Right ventricle myocardium superior (tissue), 1 donor: ENCODE measurements around the gene MANEAL. TPM values are rescaled to one million over a fixed set of nuclear protein-coding genes. Genes with fewer than 3 reads are reported as not detected.

Experiments
- ATAC-seq: fragments of 200-7000 bp; cut with Tn5 transposase; one replicate; pipeline ENCODE4 v1.9.1; 2020; ENCODE audit warnings: mild to moderate bottlenecking; ENCODE audit not compliant: poor library complexity
- DNase-seq: peaks from one replicate; pipeline ENCODE4 v3.0.0-alpha.2; 2020
- intact Hi-C: fragments of 100-400 bp; cut with DNase I; formaldehyde crosslinking; loops from one replicate; pipeline ENCODE4 v1.11.2; 2022
- long read RNA-seq: library from polyadenylated mRNA; unstranded; transcript quantifications from one replicate; pipeline ENCODE4 v2.0.0, GENCODE V29; 2021
- total RNA-seq: library from RNA; stranded (reverse); fragmentation: NEBNext Ultra II Directional; extraction: Animal tissue kit (Norgen Biotek cat#: 25700); gene quantifications from one replicate; pipeline ENCODE4 v1.2.1, GENCODE V29; 2021
- donor health status: DM: no; HTN: yes; CAD: no; lungs with severe emphysema.

The MANEAL gene, protein sequence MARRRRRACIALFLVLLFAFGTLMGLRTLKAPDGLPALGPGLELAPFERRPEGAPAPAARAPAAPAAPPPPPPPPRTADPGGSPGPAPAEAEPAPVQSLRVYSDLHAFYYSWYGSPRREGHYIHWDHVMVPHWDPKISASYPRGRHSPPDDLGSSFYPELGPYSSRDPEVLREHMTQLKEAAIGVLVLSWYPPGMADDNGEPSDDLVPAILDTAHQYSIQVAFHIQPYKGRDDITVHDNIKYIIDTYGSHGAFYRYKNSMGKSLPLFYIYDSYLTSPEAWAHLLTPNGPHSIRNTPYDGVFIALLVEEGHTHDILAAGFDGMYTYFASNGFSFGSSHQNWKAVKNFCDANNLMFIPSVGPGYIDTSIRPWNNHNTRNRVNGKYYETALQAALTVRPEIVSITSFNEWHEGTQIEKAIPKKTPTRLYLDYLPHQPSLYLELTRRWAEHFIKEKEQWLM
- 0.91 TPM for total RNA-seq
- long read RNA-seq, transcript MANEAL-202 (4 exons, 2,685 nt), result major isoform, 6 of 8 reads
- long read RNA-seq, partial matches to known transcripts, result 0 of 8 reads
- long read RNA-seq, other reads (novel, unspliced or antisense), result 1 of 8 reads

DNA sequence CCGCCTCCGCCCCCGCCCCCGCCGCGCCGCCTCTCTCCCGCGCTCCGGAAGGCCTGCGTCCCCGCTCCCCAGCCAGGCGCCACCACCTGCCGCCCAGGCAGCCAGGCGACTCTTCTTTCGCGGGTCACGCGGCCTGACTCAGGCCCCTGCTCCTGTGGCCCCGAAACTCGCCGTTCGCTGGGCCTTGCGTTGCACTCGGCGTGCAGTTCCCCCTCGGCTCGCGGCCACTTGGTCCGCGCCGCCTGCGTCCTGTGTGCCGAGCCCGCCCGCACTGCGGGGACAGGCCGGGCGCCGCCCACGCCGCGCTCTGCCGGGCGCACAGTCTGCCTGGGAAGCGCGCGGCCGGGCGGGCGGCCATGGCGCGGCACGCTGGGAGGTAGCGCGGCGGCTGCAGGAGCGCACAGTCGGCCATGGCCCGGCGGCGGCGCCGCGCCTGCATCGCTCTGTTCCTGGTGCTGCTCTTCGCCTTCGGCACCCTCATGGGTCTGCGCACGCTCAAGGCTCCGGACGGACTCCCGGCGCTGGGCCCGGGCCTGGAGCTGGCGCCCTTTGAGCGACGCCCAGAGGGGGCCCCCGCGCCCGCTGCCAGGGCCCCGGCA lies at the start of gene MANEAL:
TSS of gene MANEAL (plus strand) at position 75 of the 599 bp plus-strand sequence. CDS start at position 411, 336 bp downstream.
- ATAC-seq (peak; percentile 84), DNase-seq (peak; percentile 66)
- intact Hi-C loops, result no loop called here

DNA sequence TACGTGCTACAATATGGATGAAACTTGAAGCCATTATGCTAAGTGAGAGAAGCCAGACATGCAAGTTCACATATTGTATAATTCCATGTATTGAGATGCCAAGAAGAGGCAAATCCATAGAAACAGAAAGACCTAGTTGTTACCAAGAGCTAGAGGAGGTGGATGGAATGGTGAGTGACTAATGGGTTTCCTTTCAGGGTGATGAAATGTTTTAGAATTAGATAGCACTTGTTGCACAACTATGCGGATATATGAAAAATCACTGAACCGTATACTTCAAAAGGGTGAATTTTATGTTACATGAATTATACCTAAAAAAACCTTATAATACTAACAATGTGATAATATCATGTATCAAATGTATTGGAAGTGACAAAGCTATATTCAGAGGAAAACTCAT lies 46.8 kb upstream of the MANEAL start:
- no peak for DNase-seq
- ATAC-seq, result no peak
- intact Hi-C loops, result no loop called here

DNA sequence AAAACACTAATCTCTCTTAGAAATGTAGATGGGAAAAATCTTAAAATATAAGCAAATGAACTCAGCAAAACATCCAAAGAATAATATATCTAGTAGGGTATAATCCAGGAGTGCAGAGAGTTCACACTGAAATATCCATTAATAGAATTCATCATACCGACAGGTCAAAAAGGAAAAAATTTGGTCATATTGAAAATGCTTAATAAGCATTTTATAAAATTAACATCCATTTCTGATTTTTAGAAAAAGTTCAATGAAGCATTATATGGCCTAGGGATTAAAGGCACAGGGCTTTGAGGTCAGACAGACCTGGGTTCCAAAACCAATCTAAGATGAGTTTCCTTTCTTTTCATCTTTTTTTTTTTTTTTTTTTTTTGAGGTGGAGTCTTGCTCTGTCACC lies 45.1 kb upstream of the MANEAL start:
- DNase-seq (no peak), ATAC-seq (no peak)
- intact Hi-C loops, result no loop called here

DNA sequence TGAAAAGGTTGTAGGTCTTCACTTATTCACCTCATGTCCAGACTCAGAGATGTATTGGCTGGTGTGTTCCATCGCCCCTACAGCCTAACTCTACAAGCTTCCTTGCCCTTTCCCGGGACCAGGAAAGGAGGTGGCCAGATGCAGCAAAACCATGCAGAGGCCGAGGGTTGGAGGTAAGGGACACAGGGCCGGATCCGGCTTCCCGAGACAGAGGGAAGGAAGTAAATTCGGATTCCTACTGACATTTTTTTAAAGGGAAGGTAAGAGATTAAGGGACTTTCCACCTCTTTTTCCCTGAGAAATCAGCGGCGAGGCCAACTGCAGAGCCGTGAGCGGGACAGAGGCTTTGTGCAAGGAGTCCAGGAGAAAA lies 41.4 kb upstream of the MANEAL start:
- DNase-seq (no peak), ATAC-seq (no peak)
- intact Hi-C loops, result no loop called here

DNA sequence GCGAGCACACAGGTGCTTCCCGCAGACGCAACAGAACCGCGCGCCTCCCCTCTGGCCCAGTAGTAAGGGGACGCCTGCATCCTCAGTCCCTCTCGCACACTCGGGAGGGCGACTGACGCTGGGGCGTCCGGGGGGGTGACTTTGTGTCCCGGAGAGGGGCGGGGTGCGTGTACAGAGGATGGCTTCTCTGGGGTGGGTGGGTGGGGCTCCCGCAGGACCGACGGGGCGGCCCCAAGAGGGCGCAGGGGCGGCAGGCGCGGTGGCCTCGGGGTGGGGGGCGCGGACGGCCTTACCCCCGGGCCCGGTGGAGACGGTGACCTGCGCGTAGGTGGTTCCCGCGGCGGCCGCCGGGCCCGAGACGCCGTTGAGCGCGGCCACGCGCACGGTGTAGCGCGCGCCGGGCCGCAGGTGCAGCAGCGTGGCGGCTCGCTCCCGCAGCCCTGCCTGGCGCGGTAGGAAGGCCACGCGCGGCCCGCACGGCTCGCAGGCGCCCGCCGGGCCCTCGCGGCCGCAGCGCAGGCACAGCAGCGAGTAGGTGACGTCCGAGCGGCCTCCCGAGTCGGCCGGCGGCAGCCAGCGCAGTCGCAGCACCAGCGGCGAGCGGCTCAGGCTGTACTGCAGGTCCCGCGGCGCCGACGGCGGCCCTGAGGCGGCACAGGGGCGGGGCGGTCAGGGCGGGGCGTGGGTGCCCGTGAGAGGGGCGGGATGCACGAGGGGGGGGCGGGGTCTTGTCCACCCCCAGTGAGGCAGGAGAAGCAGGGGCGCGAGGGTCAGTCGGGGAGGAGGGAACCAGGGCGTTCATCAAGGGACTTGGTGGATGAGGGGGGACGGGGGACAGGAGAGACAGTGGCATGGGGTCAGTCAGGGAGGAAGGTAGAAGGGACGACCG lies 40.8 kb upstream of the MANEAL start:
- DNase-seq, result no peak
- ATAC-seq, result peak; percentile 20
- intact Hi-C loops, result no loop called here

DNA sequence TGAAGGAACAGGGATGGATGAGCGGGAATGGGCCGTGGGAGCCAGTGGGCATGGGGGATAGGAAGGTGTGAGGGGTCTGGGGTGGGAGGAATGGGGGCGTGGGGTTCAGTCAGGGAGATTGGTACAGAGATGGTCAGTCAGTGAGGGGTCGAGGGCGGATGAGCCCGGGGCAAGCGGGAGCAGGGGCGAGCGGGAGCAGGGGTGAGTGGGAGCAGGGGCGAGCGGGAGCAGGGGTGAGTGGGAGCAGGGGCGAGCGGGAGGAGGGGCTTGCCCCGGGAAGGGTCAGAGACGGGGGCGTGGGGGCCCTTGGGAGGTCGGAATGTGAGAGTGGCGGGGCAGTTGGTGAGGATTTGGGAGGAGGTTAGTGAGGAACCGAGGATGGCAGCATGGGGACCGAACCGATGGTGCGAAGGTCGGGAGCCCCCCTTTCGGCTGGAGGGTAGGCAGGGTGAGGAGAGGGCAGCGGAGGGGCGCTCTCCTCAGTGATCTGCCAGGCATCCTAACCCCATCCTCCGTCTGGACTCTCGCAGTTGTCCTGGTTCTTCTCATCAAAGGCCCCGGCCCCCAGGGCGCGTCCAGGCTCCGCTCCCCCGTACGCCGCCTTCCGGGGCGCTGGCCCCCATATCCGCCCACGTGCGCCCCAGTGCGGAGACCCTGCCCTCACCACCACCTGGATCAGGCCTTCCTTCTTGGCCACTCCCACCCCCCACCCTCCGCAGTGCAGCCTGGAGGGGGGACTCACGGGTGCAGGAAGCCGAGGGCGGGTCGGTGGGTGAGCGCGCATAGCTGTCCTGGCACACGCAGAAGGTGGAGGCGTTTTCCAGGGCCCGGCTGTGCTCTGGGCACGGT lies 40.0 kb upstream of the MANEAL start:
- intact Hi-C loops, result no loop called here

DNA sequence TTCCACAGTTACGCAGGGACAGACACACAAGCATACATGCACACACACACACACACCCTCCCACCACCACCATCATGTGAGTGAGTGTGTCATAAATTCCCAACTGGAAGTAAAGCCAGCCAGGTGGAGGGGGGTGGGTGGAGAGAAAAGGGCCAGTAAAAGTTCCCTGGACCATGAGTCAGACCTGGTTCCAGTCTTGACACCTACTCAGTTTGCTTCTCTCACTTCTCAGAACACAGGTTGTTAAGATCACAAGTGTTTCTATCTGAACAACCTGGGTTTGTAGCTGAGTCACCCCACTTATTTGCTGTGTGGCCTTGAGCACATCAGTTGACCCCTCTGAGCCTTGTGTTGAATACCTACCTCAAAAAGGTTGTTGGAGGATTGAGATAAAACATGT lies 38.4 kb upstream of the MANEAL start:
- ATAC-seq, result no peak
- intact Hi-C loops, result no loop called here

More for the DNA sequence above, 40.0 kb upstream of the MANEAL start:
- no peak for ATAC-seq
- DNase-seq, result no peak

DNA sequence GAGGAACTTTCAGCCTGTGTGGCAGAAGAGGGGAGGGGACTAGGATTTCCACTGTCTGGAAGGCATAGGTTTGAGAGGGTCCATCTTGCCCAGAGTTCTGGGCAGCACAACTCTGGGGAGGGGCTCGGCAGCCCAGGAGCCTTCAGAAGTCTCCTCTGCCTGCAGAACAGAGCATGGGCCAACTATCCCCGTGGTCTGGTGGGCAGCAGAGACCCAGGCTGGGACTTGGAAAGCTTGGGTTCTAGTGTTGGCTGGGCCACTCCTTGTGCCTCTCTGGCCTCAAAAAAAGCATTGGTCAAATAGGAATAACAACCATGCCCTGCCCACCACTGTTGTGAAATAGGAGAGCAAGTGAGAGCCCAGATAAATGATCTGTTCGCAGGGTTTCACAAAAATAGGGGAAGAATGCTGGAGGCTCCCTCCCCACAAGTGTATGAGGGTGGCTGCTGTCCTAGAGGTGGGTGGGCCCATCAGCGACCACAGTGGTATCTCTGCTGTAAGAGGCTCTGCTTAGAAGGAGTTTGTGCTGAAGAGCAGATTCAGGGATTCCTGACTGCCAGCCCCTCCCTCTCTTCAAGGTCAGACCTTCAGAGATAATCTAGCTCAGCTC lies 37.6 kb upstream of the MANEAL start:
- DNase-seq (no peak), ATAC-seq (no peak)
- intact Hi-C loops, result no loop called here

More for the DNA sequence above, 38.4 kb upstream of the MANEAL start:
- DNase-seq, result no peak

DNA sequence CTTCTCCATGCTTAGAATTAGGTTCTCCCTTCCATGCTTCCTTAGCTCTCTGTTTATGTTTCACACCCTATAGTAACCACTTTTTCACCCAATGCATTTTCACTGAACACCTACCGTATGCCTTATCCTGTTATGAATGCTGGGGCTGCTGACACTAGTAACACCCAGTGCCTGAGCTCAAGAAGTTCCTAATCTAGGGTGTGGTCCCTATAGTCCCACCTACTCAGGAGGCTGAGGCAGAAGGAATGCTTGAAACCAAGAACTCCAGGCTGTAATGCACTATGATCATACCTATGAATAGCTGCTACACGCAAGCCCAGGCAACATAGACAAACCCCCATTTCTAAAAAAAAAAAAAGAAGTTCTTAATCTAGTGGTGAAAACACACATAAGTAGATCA lies 34.2 kb upstream of the MANEAL start:
- DNase-seq, result no peak
- intact Hi-C loops, result no loop called here
- no peak for ATAC-seq

DNA sequence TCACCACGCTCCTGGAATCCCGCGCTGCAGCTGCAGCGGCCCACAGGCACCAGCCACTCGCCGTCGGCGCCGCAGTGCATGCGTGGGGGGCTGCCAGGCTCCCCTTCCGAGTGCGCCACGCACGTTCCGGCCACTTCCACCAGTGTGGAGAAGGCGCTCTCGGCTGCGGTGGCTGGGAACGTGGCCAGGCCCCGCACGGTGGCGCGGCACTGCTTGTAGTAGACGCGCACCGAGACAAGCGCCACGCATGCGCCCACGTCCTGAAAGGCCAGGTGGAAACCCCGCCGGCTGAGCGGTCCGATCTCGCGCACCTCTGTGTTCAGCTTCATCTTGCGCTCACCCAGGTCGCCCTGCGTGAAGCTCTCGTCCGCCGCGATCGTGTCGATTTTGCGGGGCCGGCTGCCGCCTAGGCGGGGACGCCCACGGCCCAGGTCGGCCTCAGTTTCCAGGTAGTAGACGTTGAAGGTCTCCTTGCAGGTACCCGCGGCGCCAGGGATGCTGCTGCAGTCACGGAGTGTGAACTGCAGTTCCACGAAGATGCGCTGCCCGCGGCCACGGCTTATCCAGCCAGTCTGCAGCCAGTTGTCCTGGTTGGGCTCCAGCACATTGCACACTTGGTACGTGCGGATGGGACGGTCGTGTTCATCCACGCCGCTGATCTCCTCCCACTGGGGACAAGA lies 32.1 kb upstream of the MANEAL start:
- DNase-seq (no peak), ATAC-seq (no peak)
- intact Hi-C loops, result no loop called here

DNA sequence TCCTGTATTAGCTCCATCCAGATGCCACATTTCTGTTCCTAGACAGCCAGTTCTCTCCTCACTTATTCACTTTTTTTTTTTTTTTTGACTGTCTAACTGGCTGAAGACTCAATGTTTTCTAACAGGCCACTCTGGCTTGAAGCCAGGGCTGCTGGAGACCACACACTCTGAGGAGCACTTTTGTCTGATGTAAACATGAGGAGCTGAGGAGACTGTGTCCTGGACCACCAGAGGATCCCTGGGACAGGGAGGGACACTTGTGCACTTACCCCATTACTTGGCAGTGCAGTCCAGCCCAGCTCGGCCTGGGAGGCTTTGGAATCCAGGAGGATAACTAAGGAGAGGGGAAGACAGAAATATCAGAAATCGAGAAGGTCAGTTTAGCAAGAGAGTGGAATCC lies 31.1 kb upstream of the MANEAL start:
- no peak for DNase-seq
- no peak for ATAC-seq
- intact Hi-C loops, result no loop called here

DNA sequence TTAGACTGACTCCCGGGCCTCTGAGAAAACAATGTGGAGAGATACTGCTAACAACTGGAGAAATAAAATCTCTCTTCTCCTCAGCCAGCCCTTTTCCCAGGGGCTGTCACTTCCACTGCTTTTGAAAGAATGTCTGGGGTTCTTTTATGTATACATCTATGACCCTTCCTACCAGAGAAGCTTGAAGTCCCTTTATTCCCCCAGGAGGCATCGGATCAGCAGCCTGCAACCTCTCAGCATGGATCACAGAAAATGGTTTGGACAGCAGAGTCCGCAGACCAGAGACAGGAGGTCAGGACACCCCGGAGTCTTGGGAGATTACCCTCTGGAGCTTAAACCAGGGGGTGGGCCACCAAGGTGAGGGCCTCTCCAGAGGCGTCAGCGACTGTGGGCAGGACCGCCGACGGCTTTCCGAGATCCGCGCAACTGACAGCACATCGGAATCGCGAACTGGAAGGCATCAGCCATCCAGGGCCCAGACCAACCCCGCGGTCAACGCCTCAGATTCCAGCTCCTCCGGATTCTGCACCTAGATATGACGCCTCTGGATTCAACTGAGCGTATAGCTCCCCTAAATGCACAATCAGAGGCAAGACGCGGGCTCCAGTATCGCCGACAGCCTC lies 29.7 kb upstream of the MANEAL start:
- intact Hi-C loops, result no loop called here
- no peak for ATAC-seq

DNA sequence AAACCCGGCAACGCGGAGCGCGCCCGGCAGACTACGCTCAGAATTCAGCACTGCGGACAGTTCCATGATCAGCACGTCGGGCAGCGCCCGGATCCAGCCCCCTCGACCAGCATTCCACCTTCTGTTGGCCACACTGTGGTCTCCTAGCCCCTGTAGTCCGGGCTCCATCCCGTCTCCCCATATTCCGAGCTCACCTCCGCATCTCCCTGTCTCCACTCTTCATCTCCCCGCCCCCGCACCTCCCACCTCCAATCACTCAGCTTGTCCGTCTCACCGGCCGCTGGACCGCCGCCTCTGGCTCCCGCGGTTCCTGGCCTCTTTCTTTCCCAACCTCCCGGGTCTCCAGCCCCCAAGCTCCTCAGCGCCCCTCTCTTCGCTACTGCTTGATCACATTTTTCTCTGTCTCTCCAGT lies 29.2 kb upstream of the MANEAL start:
- DNase-seq (peak; percentile 41), ATAC-seq (peak; percentile 53)
- intact Hi-C loops, result no loop called here

More for the DNA sequence above, 29.7 kb upstream of the MANEAL start:
- no peak for DNase-seq

DNA sequence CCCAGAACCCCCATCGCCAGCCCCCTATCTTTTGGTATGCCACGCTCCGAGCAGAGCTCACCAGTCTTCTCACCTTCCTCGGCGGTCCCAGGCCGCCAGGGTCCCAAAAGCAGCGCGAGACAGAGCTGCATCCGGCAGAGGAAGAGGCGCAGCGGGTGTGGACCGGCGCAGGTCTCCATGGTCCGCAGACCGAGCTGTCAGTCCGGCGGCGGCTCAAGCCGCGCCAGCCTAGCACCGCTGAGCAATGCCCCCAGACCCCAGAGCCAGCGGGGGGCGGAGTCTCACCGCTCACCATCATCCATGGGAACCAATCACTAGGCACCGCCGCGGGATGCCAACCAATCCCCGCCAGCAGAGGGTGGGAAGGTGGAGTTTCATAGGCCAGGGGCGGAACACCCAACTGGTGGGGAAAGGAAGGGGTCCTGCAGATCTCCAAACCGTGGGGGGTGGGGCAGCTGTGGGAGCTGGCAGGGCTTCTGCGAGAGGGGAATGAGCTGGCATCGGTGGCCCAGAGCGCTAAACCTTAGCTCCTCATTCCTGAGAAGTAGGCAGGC lies 28.7 kb upstream of the MANEAL start, which contains the start of gene EPHA10:
TSS of gene EPHA10 (minus strand) at position 233 of the 554 bp plus-strand sequence. CDS start at position 179, 54 bp downstream.
- intact Hi-C loops, result no loop called here
- ATAC-seq (no peak), DNase-seq (no peak)

DNA sequence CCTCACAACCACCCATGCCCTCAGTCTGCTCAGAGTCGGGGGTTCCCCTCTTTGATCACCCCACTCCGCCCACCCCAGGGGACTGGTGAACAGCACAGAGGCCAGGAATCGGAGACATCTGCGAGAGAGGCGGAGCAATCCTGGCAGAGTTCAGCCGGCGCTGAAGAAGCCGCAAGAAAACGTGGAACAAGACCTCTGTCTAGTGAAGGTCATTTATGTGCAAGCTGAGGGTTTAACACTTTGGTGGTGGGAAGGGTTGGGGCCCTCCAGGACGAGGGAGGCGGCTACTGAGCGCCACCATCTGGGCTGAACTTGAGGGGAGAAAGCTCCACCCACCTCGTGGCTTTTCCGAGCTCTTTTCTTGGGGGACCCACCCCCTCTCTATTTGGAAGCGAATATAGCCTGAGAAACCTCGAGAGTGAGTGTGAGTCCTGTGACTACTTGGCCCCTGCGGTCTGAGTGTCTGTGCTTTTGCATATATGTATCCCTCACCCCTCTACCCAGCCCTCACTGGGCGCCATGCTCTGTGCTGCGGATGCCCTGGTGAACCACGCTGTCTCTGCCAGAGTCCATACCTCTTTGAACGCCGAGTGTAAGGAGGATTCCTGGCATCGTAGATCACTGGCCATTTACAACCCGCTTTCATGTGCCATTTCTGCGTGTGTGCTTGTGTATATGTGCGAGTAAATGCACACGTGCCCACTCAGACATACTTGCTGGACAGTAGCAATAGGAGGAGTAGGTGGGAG lies 27.6 kb upstream of the MANEAL start:
- intact Hi-C loops, result no loop called here
- no peak for DNase-seq
- no peak for ATAC-seq

DNA sequence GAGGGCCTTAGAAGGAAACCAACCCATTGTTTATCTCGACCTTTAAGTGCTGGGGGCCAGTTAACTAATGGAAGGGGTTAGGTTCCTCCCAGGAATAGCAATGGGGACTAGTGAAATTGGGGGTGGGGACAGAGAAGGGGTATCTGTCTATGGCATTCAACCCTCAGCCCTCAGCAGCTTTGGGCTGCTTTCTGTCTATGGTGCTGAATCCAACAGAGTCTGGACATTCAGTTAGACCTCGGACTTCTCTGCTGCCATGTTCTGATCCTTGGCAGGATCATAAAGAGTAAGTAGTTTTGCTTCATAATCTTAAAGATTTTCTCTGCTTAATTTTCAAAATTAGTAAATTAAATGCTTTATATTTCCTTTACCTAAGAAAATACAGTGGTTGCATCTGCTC lies 26.2 kb upstream of the MANEAL start:
- no peak for ATAC-seq
- intact Hi-C loops, result no loop called here
- no peak for DNase-seq
